MG63 (cell line): ENCODE data around the gene PAX4. TPM values are rescaled to one million over a fixed set of nuclear protein-coding genes. Genes with fewer than 3 reads are reported as not detected.
"Not testable (repeated sequence)": the region's sequence is repeated elsewhere in the genome, so short reads cannot be mapped to it uniquely, and the experiment has no call there.

Experiments used
- DNase-seq: peaks from one replicate; pipeline ENCODE4 v3.0.0-alpha.2; 2020
- H3K27me3 ChIP-seq: fragments of 250-450 bp; sonication (Bioruptor Pico); 2 replicates; pipeline ENCODE4 v1.5.1; 2020; ENCODE audit warnings: mild to moderate bottlenecking, moderate library complexity
- H3K36me3 ChIP-seq: fragments of 250-450 bp; sonication (Bioruptor Pico); 2 replicates; pipeline ENCODE4 v1.5.1; 2020; ENCODE audit warnings: mild to moderate bottlenecking, moderate library complexity
- H3K4me3 ChIP-seq: fragments of 250-450 bp; sonication (Bioruptor Pico); 2 replicates; pipeline ENCODE4 v1.5.1; 2020; ENCODE audit warnings: mild to moderate bottlenecking, moderate library complexity
- H3K9me3 ChIP-seq: fragments of 250-450 bp; sonication (Bioruptor Pico); 2 replicates; pipeline ENCODE4 v1.5.1; 2020; ENCODE audit warnings: mild to moderate bottlenecking, moderate library complexity
- total RNA-seq: library from RNA; depleted of rRNA; stranded (reverse); fragments of >200 nt; shearing (Covaris generic); gene quantifications from 2 replicates; pipeline ENCODE4 v1.2.3, GENCODE V29; 2014; ENCODE audit warnings: low replicate concordance; rRNA removed

The PAX4 gene
- total RNA-seq, 1 experiment from 2014 or later, result not detected

DNA sequence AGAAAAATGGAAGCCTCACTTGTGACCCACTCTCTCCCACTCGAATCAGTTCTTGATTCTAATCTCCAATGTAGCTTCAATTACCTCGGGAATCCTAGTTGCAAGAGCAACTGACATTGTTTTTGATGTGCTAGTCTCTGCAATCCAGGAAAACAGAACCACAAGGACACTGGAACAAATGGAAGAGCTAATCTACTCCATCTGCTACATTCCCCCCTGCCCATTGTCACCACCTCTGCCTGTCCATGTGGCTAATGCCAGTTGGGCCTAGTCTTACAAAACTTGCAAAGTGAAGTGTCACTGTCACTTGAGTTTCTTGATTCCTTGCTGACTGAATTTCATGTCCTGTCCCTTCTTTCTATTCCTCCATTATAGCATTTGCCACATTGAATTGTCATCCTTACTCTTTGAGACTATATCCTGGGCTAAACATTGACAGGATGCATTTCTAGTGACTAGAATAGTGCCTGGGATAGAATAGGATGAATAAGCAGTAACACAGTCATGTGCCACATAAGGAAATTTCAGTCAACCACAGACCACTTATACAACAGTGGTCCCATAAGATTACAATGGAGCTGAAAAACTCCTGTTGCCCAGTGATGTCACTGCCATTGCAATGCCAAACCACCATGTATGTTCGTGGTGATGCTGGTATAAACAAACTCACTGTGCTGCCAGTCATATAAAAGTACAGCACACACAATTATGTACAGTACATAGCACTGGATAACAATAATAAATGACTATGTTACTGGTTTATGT is 46.0 kb downstream of the PAX4 start:
- Histone ChIP-seq H3K27me3 (no peaks in the 10 kb centered on the region), H3K36me3 (no peaks in the 10 kb centered on the region), H3K9me3 (no peaks in the 10 kb centered on the region), H3K4me3 (no peak overlapping the region)
- DNase-seq, result no peak

DNA sequence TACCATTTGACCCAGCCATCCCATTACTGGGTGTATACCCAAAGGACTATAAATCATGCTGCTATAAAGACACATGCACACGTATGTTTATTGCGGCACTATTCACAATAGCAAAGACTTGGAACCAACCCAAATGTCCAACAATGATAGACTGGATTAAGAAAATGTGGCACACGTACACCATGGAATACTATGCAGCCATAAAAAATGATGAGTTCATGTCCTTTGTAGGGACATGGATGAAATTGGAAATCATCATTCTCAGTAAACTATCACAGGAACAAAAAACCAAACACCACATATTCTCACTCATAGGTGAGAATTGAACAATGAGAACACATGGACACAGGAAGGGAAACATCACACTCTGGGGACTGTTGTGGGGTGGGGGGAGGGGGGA is 49.9 kb downstream of the PAX4 start:
- not testable (repeated sequence) for H3K27me3 ChIP-seq, H3K4me3 ChIP-seq, DNase-seq, H3K36me3 ChIP-seq, H3K9me3 ChIP-seq

DNA sequence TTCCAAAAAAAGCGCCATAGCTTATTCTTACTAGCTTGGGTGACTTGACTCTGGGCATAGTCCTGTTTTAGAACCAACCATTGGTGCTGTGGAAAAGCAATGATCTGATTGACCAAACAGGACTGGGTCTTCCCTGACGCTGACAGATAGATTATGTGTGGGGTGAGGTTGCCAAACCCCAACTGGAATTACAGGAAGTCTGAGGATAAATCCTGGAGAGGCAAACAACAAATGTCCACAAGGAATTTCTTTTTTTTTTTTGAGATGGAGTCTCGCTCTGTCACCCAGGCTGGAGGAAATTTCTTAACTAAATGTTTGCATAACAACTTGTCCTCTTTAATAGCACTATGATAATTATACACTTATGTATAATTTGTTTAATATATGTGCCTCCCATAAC is 51.7 kb downstream of the PAX4 start:
- DNase-seq, result no peak
- H3K4me3 ChIP-seq, result no peak overlapping the region
- H3K36me3 ChIP-seq, result no peaks in the 10 kb centered on the region
- no peaks in the 10 kb centered on the region for H3K9me3 ChIP-seq
- H3K27me3 ChIP-seq, result no peaks in the 10 kb centered on the region

Other genes with a start within 250 kb of the PAX4 start
- 5.3 and 6.9 TPM in 2 replicates for gene ZNF800, start 225.4 kb downstream of the PAX4 start, total RNA-seq
- gene GCC1, start 32.5 kb downstream of the PAX4 start, total RNA-seq, result 7.2 and 8.4 TPM in 2 replicates
- 187 and 266 TPM in 2 replicates for gene ARF5, start 29.7 kb downstream of the PAX4 start, total RNA-seq
- gene FSCN3, start 24.4 kb downstream of the PAX4 start, total RNA-seq, result 1.3 TPM in 1 of 2 replicates, not detected in the other
- 66.2 and 66.4 TPM in 2 replicates for gene SND1, start 34.1 kb upstream of the PAX4 start, total RNA-seq